Psoas muscle (tissue), 8 donors: ENCODE results near the gene CHD5. TPM values are rescaled to one million over a fixed set of nuclear protein-coding genes. Genes with fewer than 3 reads are reported as not detected.

Experiments
- ATAC-seq, 4 donors: fragments of 200-7000 bp; cut with Tn5 transposase; one replicate each; pipeline ENCODE4 v1.9.1; 2020; ENCODE audit warnings: moderate library complexity in 3 of 4, mild to moderate bottlenecking in 2 of 4
- DNase-seq, 2 donors: peaks; one replicate each; pipeline ENCODE4 v3.0.0-alpha.2; 2020
- H3K27ac ChIP-seq: fragments of 200-600 bp; one replicate; pipeline ENCODE4 v1.8.0; 2022
- H3K27me3 ChIP-seq, 3 donors: fragments of 200-600 bp in 1 of 3; one replicate each; pipeline versions ENCODE4 v1.6.1 to v1.8.0; 2013 to 2022; ENCODE audit warnings: low read length in 2 of 3, mild to moderate bottlenecking in 2 of 3, moderate library complexity in 1 of 3; ENCODE audit not compliant: insufficient read depth in 3 of 3
- H3K36me3 ChIP-seq, 2 donors: fragments of 200-600 bp in 1 of 2; one replicate each; pipeline versions ENCODE4 v1.6.1 to v1.8.0; 2013 to 2022; ENCODE audit warnings: low read depth in 1 of 2, mild to moderate bottlenecking in 1 of 2, moderate library complexity in 1 of 2; ENCODE audit not compliant: insufficient read depth in 1 of 2
- H3K4me1 ChIP-seq: fragments of 200-600 bp; one replicate; pipeline ENCODE4 v1.8.0; 2022
- H3K4me3 ChIP-seq: fragments of 200-600 bp; one replicate; pipeline ENCODE4 v1.8.0; 2022; ENCODE audit warnings: mild to moderate bottlenecking
- H3K9me3 ChIP-seq: fragments of 200-600 bp; one replicate; pipeline ENCODE4 v1.8.0; 2022
- CTCF ChIP-seq: fragments of 200-600 bp; IDR thresholded peaks from one replicate; pipeline ENCODE4 v1.8.0; 2022; ENCODE audit warnings: antibody characterized with exemption
- WGBS, 3 donors: extraction: QIAGEN DNeasy Blood & Tissue Kit; methylation state at CpG; one replicate each; pipeline versions ENCODE4 v1.1.6 to v1.1.7; 2013; 5-methylcytosine and 5-hydroxymethylcytosine counted together
- intact Hi-C, 2 donors: fragments of 100-400 bp; cut with DNase I; formaldehyde crosslinking; loops; one replicate each; pipeline versions ENCODE4 v1.11.0 to v1.14.2; 2022
- polyA plus RNA-seq, 3 donors: library from polyadenylated mRNA; stranded (reverse); fragments of 200-250 nt; gene quantifications; one replicate each; pipeline ENCODE4 v1.2.3, GENCODE V29; 2013
- total RNA-seq, 4 donors: library from RNA; stranded (reverse); fragmentation: NEBNext Ultra II Directional in 2 of 4; extraction: Animal tissue kit (Norgen Biotek cat#: 25700) in 2 of 4; gene quantifications; one replicate each; pipeline versions ENCODE4 v1.2.1 to v1.2.4, GENCODE V29; 2021 to 2023
- donor health status: healthy with polysubstance abuse.
- donor health status: DM: no; HTN: no; CAD: no; lungs with moderate emphysema.
- donor health status: Bipolar disorder and iron deficiency.
- donor health status: healthy.
- donor health status: DM: yes; HTN: yes; CAD: no.
- donor health status: DM: no; HTN: no; CAD: no.
- donor health status: DM: no; HTN: no; CAD: no.
- donor health status: DM: yes; HTN: yes; CAD: no.

Gene CHD5
- total and polyA plus RNA-seq, 7 donors: 0.03 to 0.38 (median 0.24) TPM; not detected in 2

- no peaks in the 10 kb centered on the region for H3K9me3 ChIP-seq
- H3K4me1 ChIP-seq: no peaks in the 10 kb centered on the region
- ATAC-seq: no peak
- intact Hi-C loops: no loop called here
- TF ChIP-seq CTCF: no peak
- 28 to 37% (median 34%) methylated on average over 13 of the region's 13 CpGs for WGBS, 3 donors
- H3K27me3 ChIP-seq: peaks cover 0 to 20% (median 2%) of the 10 kb centered on the region in 3 donors
- H3K4me3 ChIP-seq: no peak overlapping the region
- no peaks in the 10 kb centered on the region for H3K36me3 ChIP-seq
- no peak for DNase-seq
- no peak overlapping the region for H3K27ac ChIP-seq
Observed at GRCh38 chr1:6071219-6071618, 108.9 kb downstream of the CHD5 start.

- no peak for ATAC-seq
- Histone ChIP-seq H3K4me3 (no peak overlapping the region), H3K27me3 (peaks cover 0 to 27% (median 3%) of the 10 kb centered on the region in 3 donors), H3K36me3 (no peaks in the 10 kb centered on the region), H3K27ac (no peak overlapping the region), H3K9me3 (no peaks in the 10 kb centered on the region), H3K4me1 (no peaks in the 10 kb centered on the region)
- TF ChIP-seq CTCF: no peak
- WGBS, 3 donors: 83 to 89% (median 88%) methylated on average over 9 of the region's 9 CpGs
- intact Hi-C loops: no loop called here
- DNase-seq: no peak
Observed at GRCh38 chr1:6070450-6070974, 109.6 kb downstream of the CHD5 start.

- Histone ChIP-seq H3K4me3 (no peak overlapping the region), H3K27me3 (peaks cover 0 to 34% (median 3%) of the 10 kb centered on the region in 3 donors), H3K27ac (no peak overlapping the region), H3K4me1 (no peaks in the 10 kb centered on the region), H3K9me3 (no peaks in the 10 kb centered on the region), H3K36me3 (no peaks in the 10 kb centered on the region)
- intact Hi-C loops: no loop called here
- 88 to 92% (median 90%) methylated on average over 14 of the region's 14 CpGs for WGBS, 3 donors
- no peak for ATAC-seq
- no peak for TF ChIP-seq CTCF
- DNase-seq: no peak
Observed at GRCh38 chr1:6069573-6069972, 110.5 kb downstream of the CHD5 start.

GRCh38 chr1:6068932-6069331, 111.2 kb downstream of the CHD5 start:
- Histone ChIP-seq H3K27ac (no peak overlapping the region), H3K36me3 (no peaks in the 10 kb centered on the region), H3K4me3 (no peak overlapping the region), H3K4me1 (no peaks in the 10 kb centered on the region), H3K9me3 (no peaks in the 10 kb centered on the region), H3K27me3 (peaks cover 0 to 41% (median 9%) of the 10 kb centered on the region in 3 donors)
- no peak for TF ChIP-seq CTCF
- WGBS, 3 donors: 86 to 89% (median 86%) methylated on average over 9 of the region's 9 CpGs
- DNase-seq (no peak), ATAC-seq (no peak)
- intact Hi-C loops: no loop called here

- no peaks in the 10 kb centered on the region for H3K4me1 ChIP-seq
- peaks cover 0 to 42% (median 11%) of the 10 kb centered on the region in 3 donors for H3K27me3 ChIP-seq
- no peaks in the 10 kb centered on the region for H3K36me3 ChIP-seq
- no peak overlapping the region for H3K27ac ChIP-seq
- no peak for TF ChIP-seq CTCF
- intact Hi-C loops: no loop called here
- no peak for DNase-seq
- no peaks in the 10 kb centered on the region for H3K9me3 ChIP-seq
- no peak overlapping the region for H3K4me3 ChIP-seq
- ATAC-seq: no peak
- 93 to 96% (median 93%) methylated on average over 5 of the region's 5 CpGs for WGBS, 3 donors
Observed at GRCh38 chr1:6068073-6068472, 112.0 kb downstream of the CHD5 start.
